HFFc6 (cell line): ENCODE results near the gene ENO4. TPM values are rescaled to one million over a fixed set of nuclear protein-coding genes. Genes with fewer than 3 reads are reported as not detected.
A peak's percentile ranks its signal among the peaks of the same experiment; 100 is the strongest.

Experiments used
- DNase-seq: peaks from one replicate; pipeline ENCODE4 v3.0.0-alpha.2; 2018
- H3K27ac Mint-ChIP-seq: 2 replicates; pipeline ENCODE4 v1.8.0; 2020; ENCODE audit warnings: mild to moderate bottlenecking, mixed read lengths
- H3K27me3 Mint-ChIP-seq: 2 replicates; pipeline ENCODE4 v1.8.0; 2021; ENCODE audit warnings: mild to moderate bottlenecking, moderate library complexity, mixed read lengths; ENCODE audit not compliant: insufficient read depth
- H3K36me3 Mint-ChIP-seq: 2 replicates; pipeline ENCODE4 v1.8.0; 2021; ENCODE audit warnings: low read depth, mixed read lengths
- H3K4me1 Mint-ChIP-seq: 2 replicates; pipeline ENCODE4 v1.8.0; 2020; ENCODE audit warnings: low read depth, mixed read lengths
- H3K4me3 Mint-ChIP-seq: 2 replicates; pipeline ENCODE4 v1.8.0; 2020; ENCODE audit warnings: mild to moderate bottlenecking, moderate library complexity, mixed read lengths
- H3K9me3 Mint-ChIP-seq: 2 replicates; pipeline ENCODE4 v1.8.0; 2020; ENCODE audit warnings: mild to moderate bottlenecking, mixed read lengths
- CTCF ChIP-seq: fragments of 200-600 bp; sonication (generic); IDR thresholded peaks from 2 replicates; pipeline ENCODE4 v1.5.0; 2021; ENCODE audit warnings: antibody characterized with exemption, mild to moderate bottlenecking
- total RNA-seq, 6 experiments: library from RNA; stranded (reverse); fragmentation: NEBNext Ultra II Directional; extraction: Animal tissue kit (Norgen Biotek cat#: 25700); gene quantifications; 2 replicates in 1 of 6; 3 replicates in 5 of 6; pipeline ENCODE4 v1.2.3, GENCODE V29; 2021

ENO4 gene
- total RNA-seq, 6 experiments from 2014 or later = not detected

DNA sequence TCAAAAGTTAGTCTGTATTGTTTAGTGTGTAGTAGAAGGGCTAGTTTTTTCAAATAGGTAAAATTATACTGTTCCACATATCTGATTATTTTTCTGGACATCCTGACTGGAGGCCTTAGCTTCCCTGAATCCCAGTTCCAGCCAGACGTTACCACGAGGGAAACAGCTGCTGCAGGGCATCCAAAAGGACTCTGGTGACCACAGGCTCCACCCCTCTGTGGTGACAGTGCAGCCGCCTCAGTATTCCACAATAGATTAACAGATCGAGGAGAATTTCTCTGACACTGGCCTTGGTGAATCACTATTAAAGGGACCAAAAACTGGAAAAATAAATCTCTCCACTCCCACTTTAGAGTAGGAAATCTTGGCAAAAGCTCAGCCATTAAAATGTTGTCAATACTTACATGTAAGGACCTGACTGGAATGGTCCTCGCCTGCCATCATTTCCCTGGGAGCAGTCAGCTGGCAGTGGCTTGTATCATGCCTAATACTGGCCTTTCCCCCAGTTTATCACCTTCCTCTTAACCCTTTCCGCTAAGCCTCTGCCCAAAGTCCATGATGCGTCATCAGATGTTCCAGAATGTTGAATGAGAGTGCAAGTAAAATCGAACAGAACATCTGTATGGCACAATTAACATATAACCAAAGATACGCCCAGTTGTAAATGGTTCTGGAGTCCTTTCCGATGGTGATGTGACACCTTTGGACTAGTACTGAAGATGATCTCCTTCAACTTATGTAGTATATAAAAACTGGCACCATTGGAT is 31.6 kb downstream of the ENO4 start:
- peaks cover 5% of the 10 kb centered on the region for H3K27me3 Mint-ChIP-seq
- no peak for TF ChIP-seq CTCF
- no peak overlapping the region for H3K27ac Mint-ChIP-seq
- no peak for DNase-seq
- H3K9me3 Mint-ChIP-seq = no peaks in the 10 kb centered on the region
- H3K4me1 Mint-ChIP-seq = no peaks in the 10 kb centered on the region
- no peak overlapping the region for H3K4me3 Mint-ChIP-seq
- no peaks in the 10 kb centered on the region for H3K36me3 Mint-ChIP-seq

DNA sequence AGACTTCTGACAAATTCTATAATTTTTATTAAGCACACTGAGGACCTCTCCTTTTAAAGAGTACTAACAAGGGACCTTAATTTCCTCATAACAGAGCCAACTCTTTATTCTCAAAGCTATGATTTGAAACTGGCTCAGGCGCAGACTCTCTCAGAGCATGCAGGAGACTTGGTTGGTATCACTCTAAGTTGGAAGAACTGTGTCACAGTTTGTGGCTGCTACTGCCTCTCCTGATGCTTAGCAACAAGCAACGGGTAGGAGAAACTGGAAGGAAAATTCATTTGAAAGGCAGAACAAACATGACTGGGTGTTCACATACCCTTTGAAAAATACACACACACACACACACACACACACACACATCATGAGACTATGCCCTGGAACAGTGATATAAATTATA is 33.3 kb downstream of the ENO4 start:
- Mint-ChIP-seq H3K4me3 (no peak overlapping the region), H3K9me3 (no peaks in the 10 kb centered on the region), H3K27ac (no peak overlapping the region), H3K4me1 (peaks cover 3% of the 10 kb centered on the region), H3K36me3 (no peaks in the 10 kb centered on the region), H3K27me3 (peaks cover 2% of the 10 kb centered on the region)
- DNase-seq = no peak
- TF ChIP-seq CTCF = no peak

GRCh38 chr10:116886772-116887171 is 37.5 kb downstream of the ENO4 start:
- H3K36me3 Mint-ChIP-seq = no peaks in the 10 kb centered on the region
- H3K4me3 Mint-ChIP-seq = no peak overlapping the region
- peaks cover 2% of the 10 kb centered on the region; the same call in 1 of the 2 replicates for H3K27me3 Mint-ChIP-seq
- H3K27ac Mint-ChIP-seq = no peak overlapping the region
- no peaks in the 10 kb centered on the region for H3K9me3 Mint-ChIP-seq
- no peak for TF ChIP-seq CTCF
- no peak for DNase-seq
- peaks cover 39% of the 10 kb centered on the region for H3K4me1 Mint-ChIP-seq

- peak; percentile 67 for DNase-seq
- no peaks in the 10 kb centered on the region for H3K27me3 Mint-ChIP-seq
- peak overlapping the region; percentile 67 for H3K4me3 Mint-ChIP-seq
- peak overlapping the region; percentile 47; the same call in 1 of the 2 replicates for H3K27ac Mint-ChIP-seq
- no peaks in the 10 kb centered on the region for H3K9me3 Mint-ChIP-seq
- no peaks in the 10 kb centered on the region for H3K36me3 Mint-ChIP-seq
- H3K4me1 Mint-ChIP-seq = peaks cover 42% of the 10 kb centered on the region
- TF ChIP-seq CTCF = no peak
These were observed 39.2 kb downstream of the ENO4 start for GRCh38 chr10:116888380-116889055.

- Mint-ChIP-seq H3K36me3 (no peaks in the 10 kb centered on the region), H3K4me3 (peak overlapping the region; percentile 67; the same call in 1 of the 2 replicates), H3K27me3 (no peaks in the 10 kb centered on the region), H3K9me3 (no peaks in the 10 kb centered on the region), H3K27ac (no peak overlapping the region), H3K4me1 (peaks cover 42% of the 10 kb centered on the region)
- DNase-seq = no peak
- TF ChIP-seq CTCF = no peak
These were observed 39.8 kb downstream of the ENO4 start for GRCh38 chr10:116889066-116889465.
